ENCODE measurements around the gene DUOX1.

- TF ChIP-seq CTCF (IDR thresholded peaks at IDR 0.05; ENCODE audit: extremely low read depth in 1 of 2, insufficient read depth in 1 of 2, low read depth in 1 of 2, low read length in 2 of 2), result no peak
- TF ChIP-seq JUN (IDR thresholded peaks at IDR 0.05; ENCODE audit: borderline replicate concordance, insufficient read depth, insufficient read length, low read depth), result no peak
Measured at GRCh38 chr15:45093622-45094357, 36.0 kb upstream of the DUOX1 start.
